Measurements from ENCODE around the gene MRGPRX2. TPM values are rescaled to one million over a fixed set of nuclear protein-coding genes. Genes with fewer than 3 reads are reported as not detected.

MRGPRX2 gene
- total RNA-seq, 1 donor from 2014 or later = not detected

GRCh38 chr11:19053909-19054308 is 6.6 kb downstream of the MRGPRX2 start:
- Histone ChIP-seq H3K4me1 (ENCODE audit: insufficient read depth, low read length) (no peaks in the 10 kb centered on the region), H3K4me2 (ENCODE audit: low read length) (no peak overlapping the region), H3K79me2 (ENCODE audit: insufficient read depth, low read length) (no peaks in the 10 kb centered on the region), H3K9me3 (ENCODE audit: insufficient read depth, low read depth, low read length) (no peaks in the 10 kb centered on the region), H2AFZ (ENCODE audit: low read depth, low read length) (no peak overlapping the region), H3K9ac (ENCODE audit: low read length) (no peak overlapping the region), H4K20me1 (ENCODE audit: insufficient read depth, low read length) (no peaks in the 10 kb centered on the region), H3K4me3 (ENCODE audit: insufficient read depth, low read depth, low read length) (no peak overlapping the region), H3K27me3 (ENCODE audit: insufficient read depth, low read length) (peaks cover 4% of the 10 kb centered on the region), H3K27ac (ENCODE audit: low read depth, low read length) (no peak overlapping the region), H3K36me3 (ENCODE audit: insufficient read depth, low read length) (no peaks in the 10 kb centered on the region)
- Mint-ChIP-seq H3K9me3 (ENCODE audit: unreplicated experiment) (peaks cover 4% of the 10 kb centered on the region), H3K4me3 (ENCODE audit: unreplicated experiment) (no peak overlapping the region), H3K27ac (ENCODE audit: unreplicated experiment) (no peak overlapping the region), H3K4me1 (ENCODE audit: low read depth, unreplicated experiment) (no peaks in the 10 kb centered on the region), H3K27me3 (ENCODE audit: low read depth, unreplicated experiment) (peaks cover 7% of the 10 kb centered on the region), H3K36me3 (ENCODE audit: low read depth, unreplicated experiment) (no peaks in the 10 kb centered on the region)
- no peak for TF ChIP-seq CTCF (IDR thresholded peaks at IDR 0.05; ENCODE audit: insufficient read depth, low read depth, low read length)
- no peak for TF ChIP-seq EZH2 (IDR thresholded peaks at IDR 0.05; ENCODE audit: insufficient read depth, low read length)
- no peak for FAIRE-seq
- no peak for DNase-seq (ENCODE audit: low read depth)

GRCh38 chr11:19050281-19050680 is 10.2 kb downstream of the MRGPRX2 start:
- Histone ChIP-seq H3K4me2 (ENCODE audit: low read length) (no peak overlapping the region), H3K9me3 (ENCODE audit: insufficient read depth, low read depth, low read length) (no peaks in the 10 kb centered on the region), H3K79me2 (ENCODE audit: insufficient read depth, low read length) (no peaks in the 10 kb centered on the region), H2AFZ (ENCODE audit: low read depth, low read length) (no peak overlapping the region), H3K27ac (ENCODE audit: low read depth, low read length) (no peak overlapping the region), H3K4me3 (ENCODE audit: insufficient read depth, low read depth, low read length) (no peak overlapping the region), H3K27me3 (ENCODE audit: insufficient read depth, low read length) (no peaks in the 10 kb centered on the region), H3K36me3 (ENCODE audit: insufficient read depth, low read length) (no peaks in the 10 kb centered on the region), H4K20me1 (ENCODE audit: insufficient read depth, low read length) (no peaks in the 10 kb centered on the region), H3K4me1 (ENCODE audit: insufficient read depth, low read length) (no peaks in the 10 kb centered on the region), H3K9ac (ENCODE audit: low read length) (no peak overlapping the region)
- Mint-ChIP-seq H3K27ac (ENCODE audit: unreplicated experiment) (no peak overlapping the region), H3K9me3 (ENCODE audit: unreplicated experiment) (peaks cover 7% of the 10 kb centered on the region), H3K36me3 (ENCODE audit: low read depth, unreplicated experiment) (no peaks in the 10 kb centered on the region), H3K4me1 (ENCODE audit: low read depth, unreplicated experiment) (no peaks in the 10 kb centered on the region), H3K27me3 (ENCODE audit: low read depth, unreplicated experiment) (no peaks in the 10 kb centered on the region), H3K4me3 (ENCODE audit: unreplicated experiment) (no peak overlapping the region)
- TF ChIP-seq CTCF (IDR thresholded peaks at IDR 0.05; ENCODE audit: insufficient read depth, low read depth, low read length) (no peak), EZH2 (IDR thresholded peaks at IDR 0.05; ENCODE audit: insufficient read depth, low read length) (no peak)
- FAIRE-seq = no peak
- DNase-seq (ENCODE audit: low read depth) = no peak

- Histone ChIP-seq H3K9ac (ENCODE audit: low read length) (no peak overlapping the region), H3K79me2 (ENCODE audit: insufficient read depth, low read length) (no peaks in the 10 kb centered on the region)
Measured at GRCh38 chr11:19049351-19049750, 11.2 kb downstream of the MRGPRX2 start.

More at GRCh38 chr11:19049351-19049750, 11.2 kb downstream of the MRGPRX2 start:
- Mint-ChIP-seq H3K36me3 (ENCODE audit: low read depth, unreplicated experiment) (no peaks in the 10 kb centered on the region), H3K27me3 (ENCODE audit: low read depth, unreplicated experiment) (no peaks in the 10 kb centered on the region), H3K9me3 (ENCODE audit: unreplicated experiment) (peaks cover 7% of the 10 kb centered on the region), H3K27ac (ENCODE audit: unreplicated experiment) (no peak overlapping the region), H3K4me3 (ENCODE audit: unreplicated experiment) (no peak overlapping the region), H3K4me1 (ENCODE audit: low read depth, unreplicated experiment) (no peaks in the 10 kb centered on the region)
- no peaks in the 10 kb centered on the region for H3K9me3 ChIP-seq (ENCODE audit: insufficient read depth, low read depth, low read length)
- no peak for DNase-seq (ENCODE audit: low read depth)
- H3K27ac ChIP-seq (ENCODE audit: low read depth, low read length) = no peak overlapping the region
- no peak overlapping the region for H3K4me2 ChIP-seq (ENCODE audit: low read length)
- no peaks in the 10 kb centered on the region for H3K27me3 ChIP-seq (ENCODE audit: insufficient read depth, low read length)
- TF ChIP-seq CTCF (IDR thresholded peaks at IDR 0.05; ENCODE audit: insufficient read depth, low read depth, low read length) (no peak), EZH2 (IDR thresholded peaks at IDR 0.05; ENCODE audit: insufficient read depth, low read length) (no peak)
- no peaks in the 10 kb centered on the region for H3K4me1 ChIP-seq (ENCODE audit: insufficient read depth, low read length)
- no peak overlapping the region for H2AFZ ChIP-seq (ENCODE audit: low read depth, low read length)
- no peak for FAIRE-seq
- no peaks in the 10 kb centered on the region for H4K20me1 ChIP-seq (ENCODE audit: insufficient read depth, low read length)
- H3K4me3 ChIP-seq (ENCODE audit: insufficient read depth, low read depth, low read length) = no peak overlapping the region
- H3K36me3 ChIP-seq (ENCODE audit: insufficient read depth, low read length) = no peaks in the 10 kb centered on the region

All from astrocyte (in vitro differentiated cells and primary cell).